Amygdala (tissue), 56 donors: ENCODE results near the gene DNAAF6.

Experiments used
- DNase-seq, 56 donors: peaks; one replicate each; lab custom pipeline; 2025; lab: John Stamatoyannopoulos, UW

DNAAF6 gene

DNA sequence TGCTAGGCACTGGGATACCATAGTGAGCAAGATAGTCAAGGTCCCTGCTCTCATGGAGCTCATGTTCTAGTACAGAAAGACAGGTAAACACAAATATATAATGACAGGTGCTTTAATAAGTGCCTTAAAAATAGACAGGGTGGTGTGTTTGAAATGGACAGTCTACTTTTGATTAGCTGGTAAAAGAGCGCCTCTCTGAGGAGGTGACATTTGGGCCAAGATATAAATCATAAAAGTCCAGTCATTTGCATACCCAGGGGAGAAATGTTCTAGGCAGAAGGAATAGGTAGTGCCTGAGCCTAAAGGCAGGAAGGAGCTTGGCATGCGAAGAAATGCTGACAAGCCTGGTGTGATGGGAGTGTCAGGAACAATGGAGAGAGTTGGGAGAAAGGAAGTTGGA is 83.6 kb downstream of the DNAAF6 start:
- no peak for DNase-seq

DNA sequence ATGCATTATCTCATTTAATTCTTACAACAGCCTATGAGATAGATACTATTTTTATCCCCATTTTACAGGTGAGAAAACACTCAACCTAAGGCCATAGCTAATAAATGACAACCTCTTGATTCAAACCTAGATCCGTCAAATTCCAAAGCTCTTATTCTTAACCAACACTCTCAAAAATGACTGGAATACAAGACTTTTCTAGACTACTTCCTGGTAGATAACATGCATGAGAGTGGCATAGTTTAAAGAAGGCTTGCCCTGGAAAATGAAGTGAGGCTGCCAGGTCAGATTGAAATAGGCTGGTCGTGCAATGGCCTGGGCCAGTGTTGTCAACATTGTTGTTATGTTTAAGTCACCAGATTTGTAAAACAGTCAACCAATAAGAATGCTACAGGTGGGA is 86.6 kb downstream of the DNAAF6 start:
- DNase-seq, result no peak
